Endothelial cell of umbilical vein (primary cell): ENCODE results near the gene FAM171A2. TPM values are rescaled to one million over a fixed set of nuclear protein-coding genes. Genes with fewer than 3 reads are reported as not detected.

ENCODE experiments used
- BruUV-seq: library from RNA; stranded (reverse); fragments of 400-500 nt; replicated peaks from 2 replicates; lab custom pipeline; 2021; lab: Mats Ljungman, UMichigan
- CTCF ChIA-PET: fragments of 300-600, 350-600 bp; sonication (Branson Sonifier 250); formaldehyde crosslinking; loops from one replicate; lab custom pipeline; 2021; ENCODE audit warnings: antibody characterized with exemption, inconsistent platforms; lab: Charles Lee
- POLR2A ChIA-PET: fragments of 300-600, 350-600 bp; sonication (Branson Sonifier 250); formaldehyde crosslinking; loops from one replicate; lab custom pipeline; 2021; ENCODE audit warnings: antibody characterized with exemption, inconsistent platforms; lab: Charles Lee
- DNase-seq: peaks from one replicate; pipeline ENCODE4 v3.0.0-alpha.2; 2011; ENCODE audit warnings: low read depth, low spot score
- FAIRE-seq: peaks from 2 replicates; lab custom pipeline; 2011; peaks lifted over from hg19 to GRCh38; lab: Jason Lieb, UNC
- H2AFZ ChIP-seq: 2 replicates; pipeline ENCODE4 v1.6.0; 2012; ENCODE audit warnings: low read depth, low read length, control low read depth, inconsistent platforms
- H3K27ac ChIP-seq: 2 replicates; pipeline ENCODE4 v1.5.1; 2011; ENCODE audit warnings: low read depth, mild to moderate bottlenecking, control low read depth, low read length, moderate library complexity; ENCODE audit not compliant: insufficient read depth
- H3K27me3 ChIP-seq, 2 experiments: 2 replicates each; pipeline versions ENCODE4 v1.6.0 to v1.6.1; 2011; ENCODE audit warnings: low read length in 2 of 2, mixed read lengths in 1 of 2; ENCODE audit not compliant: control insufficient read depth in 2 of 2, insufficient read depth in 2 of 2
- H3K36me3 ChIP-seq, 2 experiments: 2 replicates in 1 of 2; 3 replicates in 1 of 2; pipeline ENCODE4 v1.5.1; 2011; ENCODE audit warnings: low read length in 2 of 2, mild to moderate bottlenecking in 1 of 2, moderate library complexity in 1 of 2; ENCODE audit not compliant: control insufficient read depth in 2 of 2, insufficient read depth in 2 of 2; ENCODE audit errors: extremely low read depth in 1 of 2
- H3K4me1 ChIP-seq: 3 replicates; pipeline ENCODE4 v1.5.1; 2011; ENCODE audit warnings: mild to moderate bottlenecking, low read length; ENCODE audit not compliant: control insufficient read depth, insufficient read depth; ENCODE audit errors: extremely low read depth
- H3K4me2 ChIP-seq: 2 replicates; pipeline ENCODE4 v1.6.1; 2011; ENCODE audit warnings: low read length, control low read depth, mixed read lengths; ENCODE audit not compliant: insufficient read depth
- H3K4me3 ChIP-seq, 3 experiments: fragments of 200-600 bp in 1 of 3; sonication (generic), shearing (Covaris generic) in 1 of 3; replicated peaks in 1 of 3; 2 replicates each; pipeline ENCODE4 v1.5.1; 2011 to 2016; ENCODE audit warnings: control low read depth in 3 of 3, low read length in 3 of 3, mild to moderate bottlenecking in 2 of 3, inconsistent platforms in 1 of 3, low read depth in 1 of 3, moderate library complexity in 1 of 3; ENCODE audit not compliant: insufficient read depth in 1 of 3
- H3K79me2 ChIP-seq: 2 replicates; pipeline ENCODE4 v1.6.0; 2012; ENCODE audit warnings: low read length, inconsistent platforms; ENCODE audit not compliant: control insufficient read depth, insufficient read depth
- H3K9ac ChIP-seq: replicated peaks from 2 replicates; pipeline ENCODE3; 2011; ENCODE audit warnings: low read length, control low read depth; ENCODE audit not compliant: insufficient read depth; ENCODE audit errors: extremely low read depth
- H3K9me1 ChIP-seq: replicated peaks from 3 replicates; pipeline ENCODE4 v1.6.0; 2011; ENCODE audit warnings: mild to moderate bottlenecking, low read length; ENCODE audit not compliant: control insufficient read depth, insufficient read depth; ENCODE audit errors: extremely low read depth
- H3K9me3 ChIP-seq: replicated peaks from 2 replicates; pipeline ENCODE4 v1.5.1; 2012; ENCODE audit warnings: low read length, inconsistent platforms; ENCODE audit not compliant: control insufficient read depth, insufficient read depth
- H4K20me1 ChIP-seq: replicated peaks from 2 replicates; pipeline ENCODE3; 2011; ENCODE audit warnings: mild to moderate bottlenecking, low read length; ENCODE audit not compliant: control insufficient read depth, insufficient read depth; ENCODE audit errors: extremely low read depth
- CTCF ChIP-seq, 2 donors: IDR thresholded peaks; 1 replicate in 1 of 2; 2 replicates in 1 of 2; pipeline ENCODE4 v1.5.1; 2011; ENCODE audit warnings: low read length in 2 of 2, mild to moderate bottlenecking in 2 of 2, moderate library complexity in 2 of 2, control low read depth in 1 of 2, inconsistent platforms in 1 of 2, low read depth in 1 of 2; ENCODE audit not compliant: insufficient read depth in 1 of 2; ENCODE audit errors: extremely low read depth in 1 of 2
- EZH2 ChIP-seq: IDR thresholded peaks from 2 replicates; pipeline ENCODE4 v1.6.1; 2012; ENCODE audit warnings: borderline replicate concordance, low read depth, mild to moderate bottlenecking, moderate library complexity, low read length, inconsistent platforms; ENCODE audit not compliant: severe bottlenecking
- FOS ChIP-seq: IDR thresholded peaks from 2 replicates; pipeline ENCODE4 v1.6.1; 2011; ENCODE audit warnings: mild to moderate bottlenecking, low read length, moderate library complexity, borderline replicate concordance; ENCODE audit not compliant: insufficient read depth
- GATA2 ChIP-seq: IDR thresholded peaks from 2 replicates; pipeline ENCODE4 v1.7.0; 2011; ENCODE audit warnings: low read depth, mild to moderate bottlenecking, moderate library complexity, mixed read lengths, low read length; ENCODE audit not compliant: insufficient read length, insufficient read depth
- JUN ChIP-seq: IDR thresholded peaks from 2 replicates; pipeline ENCODE4 v1.6.1; 2011; ENCODE audit warnings: borderline replicate concordance, low read depth; ENCODE audit not compliant: insufficient read length, insufficient read depth
- MYC ChIP-seq: IDR thresholded peaks from one replicate; pipeline ENCODE4 v1.6.1; 2011; ENCODE audit warnings: mild to moderate bottlenecking, low read depth, low read length
- POLR2A ChIP-seq: IDR thresholded peaks from 2 replicates; pipeline ENCODE4 v1.6.1; 2012; ENCODE audit warnings: low read depth, mild to moderate bottlenecking, control low read depth, low read length
- POLR2AphosphoS5 ChIP-seq: IDR thresholded peaks from 2 replicates; pipeline ENCODE4 v1.6.1; 2012; ENCODE audit warnings: low read depth, mild to moderate bottlenecking, control low read depth, low read length, moderate library complexity; ENCODE audit not compliant: insufficient read depth
- dilution Hi-C: fragments of 300-500 bp; cut with MboI; formaldehyde crosslinking; loops from one replicate; pipeline ENCODE4 v1.15.0; 2019; ENCODE audit warnings: low sequenced_read_pairs; ENCODE audit not compliant: extremely low pct_ligation_motif_present
- intact Hi-C: fragments of 100-400 bp; cut with micrococcal nuclease; formaldehyde crosslinking; loops from one replicate; pipeline ENCODE4 v1.10.0; 2022
- polyA plus RNA-seq, 4 experiments: library from polyadenylated mRNA; depleted of rRNA in 3 of 4; stranded (reverse) in 3 of 4; unstranded in 1 of 4; fragments of >200 nt; gene quantifications; 2 replicates each; pipeline versions ENCODE4 v1.2.1 to v1.2.3, GENCODE V29; 2011 to 2012; ENCODE audit warnings: missing spikeins in 1 of 4
- small RNA-seq: library from RNA; depleted of rRNA; stranded (forward); fragments of <200 nt; gene quantifications from one replicate; pipeline ENCODE3, GENCODE V24; 2012; ENCODE audit warnings: low replicate concordance, low read depth; ENCODE audit not compliant: insufficient read depth, insufficient read length
- total RNA-seq: library from RNA; stranded (reverse); gene quantifications from 2 replicates; pipeline ENCODE4 v1.2.3, GENCODE V29; 2021
- TF ChIP-seq, protein P1 (sequence below): IDR thresholded peaks from 2 replicates; pipeline ENCODE4 v1.6.1; 2011; ENCODE audit not compliant: insufficient read depth, insufficient read length

The FAM171A2 gene
- total and polyA plus RNA-seq, 2 donors (not counting 3 experiments of a cell fraction or from before 2014, with no cell fraction given), result 11.3 to 13.4 TPM

DNA sequence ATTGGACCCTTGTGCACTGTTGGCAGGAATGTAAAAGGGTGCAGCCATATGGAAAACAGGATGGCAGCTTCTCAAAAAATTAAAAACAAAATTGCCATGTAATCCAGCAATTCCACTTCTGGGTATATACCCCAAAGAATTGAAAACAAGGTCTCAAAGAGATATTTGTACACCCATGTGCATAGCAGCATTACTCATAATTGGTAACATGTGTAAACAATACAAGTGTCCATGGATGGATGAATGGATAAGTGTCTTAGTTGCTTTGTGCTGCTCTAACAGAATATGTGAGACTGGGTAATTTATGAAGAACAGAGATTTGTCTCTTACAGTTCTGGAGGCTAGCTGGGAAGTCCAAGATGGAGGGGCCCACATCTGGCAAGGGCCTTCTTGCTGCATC lies 59.0 kb downstream of the FAM171A2 start:
- Histone ChIP-seq H3K4me2 (no peak overlapping the region), H3K4me3 (no peak overlapping the region), H3K27ac (no peak overlapping the region), H3K9me3 (no peaks in the 10 kb centered on the region), H3K79me2 (no peaks in the 10 kb centered on the region), H4K20me1 (no peaks in the 10 kb centered on the region), H3K27me3 (peaks cover 14 to 19% of the 10 kb centered on the region in 2 experiments), H3K9me1 (no peaks in the 10 kb centered on the region), H3K36me3 (no peaks in the 10 kb centered on the region), H3K9ac (no peak overlapping the region), H3K4me1 (no peaks in the 10 kb centered on the region), H2AFZ (no peak overlapping the region)
- no peak for FAIRE-seq
- TF ChIP-seq, protein P1, sequence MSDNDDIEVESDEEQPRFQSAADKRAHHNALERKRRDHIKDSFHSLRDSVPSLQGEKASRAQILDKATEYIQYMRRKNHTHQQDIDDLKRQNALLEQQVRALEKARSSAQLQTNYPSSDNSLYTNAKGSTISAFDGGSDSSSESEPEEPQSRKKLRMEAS, result no peak
- TF ChIP-seq JUN (no peak), GATA2 (no peak), FOS (no peak), POLR2AphosphoS5 (no peak), MYC (no peak), POLR2A (no peak), EZH2 (no peak), CTCF (IDR thresholded peaks at IDR 0.05; ENCODE audit: extremely low read depth in 1 of 2, insufficient read depth in 1 of 2, low read depth in 1 of 2, low read length in 2 of 2) (no peak)
- POLR2A ChIA-PET, result no interaction called here
- intact Hi-C loops, result loop anchor here (5.0 kb wide), 1 partner anchor 82 kb away; no protein-coding TSS in a partner anchor
- DNase-seq, result no peak
- dilution Hi-C loops, result no loop called here
- CTCF ChIA-PET, result no interaction called here
- BruUV-seq, result no TSS peak

Small RNAs within 50 kb of the gene (small RNA-seq; reads per million reads assigned to genes)
- not detected for gene RF00012
- gene RN7SL258P, result not detected
- not detected for gene RNU6-453P

Other genes with a start within 250 kb of the FAM171A2 start
- gene HDAC5, start 240.2 kb downstream of the FAM171A2 start, total RNA-seq, result 40.2 and 40.4 TPM in 2 replicates
- gene HDAC5, start 240.2 kb downstream of the FAM171A2 start, polyA plus RNA-seq, result 35.4 and 40.0 TPM in 2 replicates
- 9.0 and 10.1 TPM in 2 replicates for gene HROB, start 221.9 kb downstream of the FAM171A2 start, total RNA-seq
- 6.9 and 7.0 TPM in 2 replicates for gene HROB, start 221.9 kb downstream of the FAM171A2 start, polyA plus RNA-seq
- gene ASB16, start 193.1 kb downstream of the FAM171A2 start, total RNA-seq, result not detected in 2 replicates
- not detected in 2 replicates for gene ASB16, start 193.1 kb downstream of the FAM171A2 start, polyA plus RNA-seq
- gene TMUB2, start 176.9 kb downstream of the FAM171A2 start, total RNA-seq, result 39.5 and 43.6 TPM in 2 replicates
- gene TMUB2, start 176.9 kb downstream of the FAM171A2 start, polyA plus RNA-seq, result 72.5 and 80.0 TPM in 2 replicates
- gene ATXN7L3, start 164.0 kb downstream of the FAM171A2 start, total RNA-seq, result 82.5 and 102 TPM in 2 replicates
- gene ATXN7L3, start 164.0 kb downstream of the FAM171A2 start, polyA plus RNA-seq, result 50.7 and 61.3 TPM in 2 replicates
- 74.3 and 84.7 TPM in 2 replicates for gene UBTF, start 144.2 kb downstream of the FAM171A2 start, total RNA-seq
- 10.8 and 14.7 TPM in 2 replicates for gene UBTF, start 144.2 kb downstream of the FAM171A2 start, polyA plus RNA-seq
- not detected in 2 replicates for gene SLC4A1, start 95.7 kb downstream of the FAM171A2 start, total RNA-seq
- gene SLC4A1, start 95.7 kb downstream of the FAM171A2 start, polyA plus RNA-seq, result not detected in 2 replicates
- gene RUNDC3A, start 55.3 kb downstream of the FAM171A2 start, total RNA-seq, result not detected in 2 replicates
- 0.12 and 0.13 TPM in 2 replicates for gene RUNDC3A, start 55.3 kb downstream of the FAM171A2 start, polyA plus RNA-seq
- gene SLC25A39, start 39.0 kb downstream of the FAM171A2 start, total RNA-seq, result 88.5 and 97.9 TPM in 2 replicates
- gene SLC25A39, start 39.0 kb downstream of the FAM171A2 start, polyA plus RNA-seq, result 151 and 159 TPM in 2 replicates
- gene GRN, start 18.6 kb downstream of the FAM171A2 start, total RNA-seq, result 343 and 346 TPM in 2 replicates
- gene GRN, start 18.6 kb downstream of the FAM171A2 start, polyA plus RNA-seq, result 1,034 and 1,362 TPM in 2 replicates
- gene ITGA2B, start 25.8 kb upstream of the FAM171A2 start, total RNA-seq, result 0.48 and 0.82 TPM in 2 replicates
- 0.26 and 0.29 TPM in 2 replicates for gene ITGA2B, start 25.8 kb upstream of the FAM171A2 start, polyA plus RNA-seq
- 35.3 and 39.1 TPM in 2 replicates for gene GPATCH8, start 139.6 kb upstream of the FAM171A2 start, total RNA-seq
- gene GPATCH8, start 139.6 kb upstream of the FAM171A2 start, polyA plus RNA-seq, result 12.6 and 14.6 TPM in 2 replicates
- 4.4 and 5.8 TPM in 2 replicates for gene FZD2, start 193.6 kb upstream of the FAM171A2 start, total RNA-seq
- gene FZD2, start 193.6 kb upstream of the FAM171A2 start, polyA plus RNA-seq, result 14.0 and 18.2 TPM in 2 replicates